ENCODE data around the gene CLEC11A. TPM values are rescaled to one million over a fixed set of nuclear protein-coding genes. Genes with fewer than 3 reads are reported as not detected.

CLEC11A gene
- total and polyA plus RNA-seq, 4 donors, result 2.4 to 11.0 (median 5.5) TPM

GRCh38 chr19:50702158-50702870, 20.9 kb upstream of the CLEC11A start:
- Histone ChIP-seq H3K36me3 (ENCODE audit: control insufficient read depth in 4 of 4, insufficient read depth in 3 of 4, low read depth in 1 of 4, low read length in 3 of 4) (no peaks in the 10 kb centered on the region), H3K9ac (ENCODE audit: low read depth in 1 of 2, low read length in 2 of 2) (no peak overlapping the region), H3K27ac (ENCODE audit: low read depth in 1 of 2, low read length in 2 of 2) (no peak overlapping the region), H3K9me3 (ENCODE audit: control insufficient read depth in 4 of 4, low read length in 3 of 4) (no peaks in the 10 kb centered on the region), H3K27me3 (ENCODE audit: control insufficient read depth in 4 of 4, insufficient read depth in 4 of 4, low read length in 3 of 4) (peaks cover 0 to 5% (median 1%) of the 10 kb centered on the region in 4 donors), H3K4me1 (ENCODE audit: control insufficient read depth in 4 of 4, insufficient read depth in 4 of 4, low read length in 3 of 4) (no peaks in the 10 kb centered on the region), H3K4me3 (ENCODE audit: low read depth in 1 of 3, low read length in 3 of 3) (no peak overlapping the region)
- TF ChIP-seq GABPA (IDR thresholded peaks at IDR 0.05 in 1 of 2, conservative IDR thresholded peaks at IDR 0.05 in 1 of 2) (no peak), FOXA2 (IDR thresholded peaks at IDR 0.05) (no peak), EGR1 (IDR thresholded peaks at IDR 0.05; ENCODE audit: low read depth in 2 of 2) (no peak), HNF4G (IDR thresholded peaks at IDR 0.05) (no peak), RAD21 (IDR thresholded peaks at IDR 0.05) (no peak), ATF3 (IDR thresholded peaks at IDR 0.05) (no peak), YY1 (IDR thresholded peaks at IDR 0.05) (no peak), NR2F2 (IDR thresholded peaks at IDR 0.05) (no peak), CTCF (IDR thresholded peaks at IDR 0.05; ENCODE audit: low read depth, low read length, missing input control) (no peak), ZBTB33 (IDR thresholded peaks at IDR 0.05) (no peak), TAF1 (conservative IDR thresholded peaks at IDR 0.05) (no peak), HNF4A (conservative IDR thresholded peaks at IDR 0.05) (no peak), REST (IDR thresholded peaks at IDR 0.05) (no peak), RXRA (IDR thresholded peaks at IDR 0.05) (no peak), JUND (IDR thresholded peaks at IDR 0.05) (no peak), FOXA1 (IDR thresholded peaks at IDR 0.05) (no peak), SP1 (IDR thresholded peaks at IDR 0.05) (no peak), MAX (IDR thresholded peaks at IDR 0.05) (no peak)
- no peak for DNase-seq (ENCODE audit: low spot score)
- 57% methylated on average over 23 of the region's 23 CpGs for WGBS

All from liver (tissue), 9 donors.